ENCODE measurements around the gene CCDC149. TPM values are rescaled to one million over a fixed set of nuclear protein-coding genes. Genes with fewer than 3 reads are reported as not detected.

CCDC149 gene
- total RNA-seq, 1 experiment from 2014 or later = 8.9 TPM

DNA sequence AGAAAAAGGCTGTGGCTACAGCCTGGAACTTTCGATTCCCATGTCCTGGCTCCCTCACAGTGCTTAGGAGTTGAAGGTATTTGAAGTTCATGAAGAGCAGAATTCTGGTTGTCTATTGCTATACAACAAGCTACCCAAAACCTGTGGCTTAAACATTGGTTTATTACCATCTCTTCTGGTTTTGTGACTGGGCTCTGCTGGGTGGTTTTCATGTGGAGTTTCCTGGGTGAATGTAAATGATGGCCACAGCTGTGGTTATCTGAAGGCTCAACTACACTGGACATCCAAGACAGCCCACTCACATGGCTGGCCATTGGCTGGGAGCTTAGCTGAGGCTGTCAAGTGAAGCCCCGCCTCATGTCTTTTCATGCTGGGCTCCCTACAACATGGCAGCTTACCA, 7.2 kb upstream of the CCDC149 start:
- CTCF ChIA-PET = no interaction called here
- Mint-ChIP-seq H3K27ac (ENCODE audit: unreplicated experiment) (no peak overlapping the region), H3K4me1 (ENCODE audit: low read depth, unreplicated experiment) (no peaks in the 10 kb centered on the region), H3K27me3 (ENCODE audit: unreplicated experiment) (no peaks in the 10 kb centered on the region), H3K9me3 (ENCODE audit: low read depth, unreplicated experiment) (no peaks in the 10 kb centered on the region), H3K4me3 (ENCODE audit: low read depth, unreplicated experiment) (no peak overlapping the region), H3K36me3 (ENCODE audit: insufficient read depth, unreplicated experiment) (no peaks in the 10 kb centered on the region)
- no peak for TF ChIP-seq CTCF (IDR thresholded peaks at IDR 0.05; ENCODE audit: unreplicated experiment)
- BruUV-seq (replicated peaks) = no TSS peak
- intact Hi-C loops (cut with micrococcal nuclease; ENCODE audit: unreplicated experiment) = no loop called here
- no peak for DNase-seq

GRCh38 chr4:24917076-24917856, 4.4 kb upstream of the CCDC149 start:
- Mint-ChIP-seq H3K27me3 (ENCODE audit: unreplicated experiment) (no peaks in the 10 kb centered on the region), H3K4me3 (ENCODE audit: low read depth, unreplicated experiment) (no peak overlapping the region), H3K9me3 (ENCODE audit: low read depth, unreplicated experiment) (no peaks in the 10 kb centered on the region), H3K36me3 (ENCODE audit: insufficient read depth, unreplicated experiment) (peaks cover 11% of the 10 kb centered on the region), H3K4me1 (ENCODE audit: low read depth, unreplicated experiment) (no peaks in the 10 kb centered on the region), H3K27ac (ENCODE audit: unreplicated experiment) (no peak overlapping the region)
- CTCF ChIA-PET = no interaction called here
- no peak for TF ChIP-seq CTCF (IDR thresholded peaks at IDR 0.05; ENCODE audit: unreplicated experiment)
- intact Hi-C loops (cut with micrococcal nuclease; ENCODE audit: unreplicated experiment) = loop anchor here (10.0 kb wide), 2 partner anchors 62 to 432 kb away; no protein-coding TSS in a partner anchor
- DNase-seq = no peak
- BruUV-seq (replicated peaks) = no TSS peak

DNA sequence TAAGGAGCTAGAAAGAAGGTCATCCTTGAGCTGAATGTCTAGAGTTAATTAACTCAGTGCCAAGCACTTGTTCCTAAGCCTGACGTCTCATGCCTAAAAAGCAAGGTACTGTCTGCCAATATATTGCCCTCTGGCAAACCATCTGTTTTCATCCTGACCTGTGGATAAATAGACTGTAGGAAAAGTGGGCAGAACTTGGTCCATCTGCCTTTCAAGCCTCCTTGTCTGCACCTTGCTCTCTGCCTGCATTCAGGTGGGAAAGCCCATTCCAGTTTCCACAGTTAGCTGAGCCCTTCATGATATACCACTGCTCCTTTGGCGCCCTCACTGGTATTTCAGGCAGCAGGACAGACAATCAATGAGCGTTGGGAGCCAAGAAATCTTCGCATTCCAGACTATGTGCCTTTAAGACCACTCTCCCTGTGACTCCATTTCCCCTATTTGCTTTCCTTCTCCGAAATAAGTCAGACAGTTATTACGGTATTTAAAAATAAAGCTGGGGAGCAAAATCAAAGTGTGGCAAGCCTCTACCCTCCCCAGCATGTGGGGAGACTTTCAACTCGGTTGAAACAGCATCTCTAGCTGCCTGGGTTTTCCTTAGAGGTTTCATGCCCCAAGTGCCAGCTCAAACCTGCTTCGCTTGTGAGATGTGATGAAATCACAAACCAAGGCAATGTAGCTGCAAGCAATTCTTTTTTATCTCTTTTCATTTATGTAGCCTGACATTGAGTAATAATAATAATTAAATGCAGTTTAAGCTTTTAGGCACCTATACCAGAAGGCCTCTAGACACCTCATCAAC, 2.5 kb upstream of the CCDC149 start:
- Mint-ChIP-seq H3K27ac (ENCODE audit: unreplicated experiment) (no peak overlapping the region), H3K4me3 (ENCODE audit: low read depth, unreplicated experiment) (no peak overlapping the region), H3K9me3 (ENCODE audit: low read depth, unreplicated experiment) (no peaks in the 10 kb centered on the region), H3K36me3 (ENCODE audit: insufficient read depth, unreplicated experiment) (peaks cover 24% of the 10 kb centered on the region), H3K4me1 (ENCODE audit: low read depth, unreplicated experiment) (peaks cover 11% of the 10 kb centered on the region), H3K27me3 (ENCODE audit: unreplicated experiment) (no peaks in the 10 kb centered on the region)
- CTCF ChIA-PET = interaction anchor here (1.0 to 1.2 kb wide), 2 partner anchors 64 to 442 kb away, joined by 3 read pairs; no protein-coding TSS in a partner anchor
- BruUV-seq (replicated peaks) = no TSS peak
- TF ChIP-seq CTCF (IDR thresholded peaks at IDR 0.05; ENCODE audit: unreplicated experiment) = no peak
- intact Hi-C loops (cut with micrococcal nuclease; ENCODE audit: unreplicated experiment) = loop anchor here (10.0 kb wide), 2 partner anchors 61 to 431 kb away; no protein-coding TSS in a partner anchor
- peak; percentile 20 for DNase-seq

DNA sequence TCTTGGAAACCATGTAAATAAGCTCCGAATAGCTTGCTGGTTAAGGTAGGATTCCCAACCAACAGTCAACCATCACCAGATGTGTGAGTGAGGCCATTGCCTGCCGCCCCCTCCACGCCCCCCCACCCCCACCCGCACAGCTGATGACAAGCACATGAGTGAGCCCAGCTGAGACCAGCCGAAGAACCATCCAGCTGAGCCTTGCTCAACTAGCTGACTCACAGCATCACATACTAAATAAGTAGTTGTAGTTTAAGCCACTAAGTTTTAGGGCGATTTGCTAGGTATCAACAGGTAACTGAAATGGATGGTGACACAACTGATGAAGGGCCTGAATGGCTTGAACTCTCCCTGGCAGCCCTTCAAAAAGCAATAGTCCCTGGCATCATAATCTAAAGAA, 1.6 kb upstream of the CCDC149 start:
- Mint-ChIP-seq H3K4me3 (ENCODE audit: low read depth, unreplicated experiment) (no peak overlapping the region), H3K27me3 (ENCODE audit: unreplicated experiment) (no peaks in the 10 kb centered on the region), H3K4me1 (ENCODE audit: low read depth, unreplicated experiment) (peaks cover 11% of the 10 kb centered on the region), H3K9me3 (ENCODE audit: low read depth, unreplicated experiment) (peaks cover 6% of the 10 kb centered on the region), H3K36me3 (ENCODE audit: insufficient read depth, unreplicated experiment) (peaks cover 33% of the 10 kb centered on the region), H3K27ac (ENCODE audit: unreplicated experiment) (no peak overlapping the region)
- TF ChIP-seq CTCF (IDR thresholded peaks at IDR 0.05; ENCODE audit: unreplicated experiment) = no peak
- DNase-seq = no peak
- CTCF ChIA-PET = interaction anchor here (0.7 kb wide), 1 partner anchor 45 kb away, joined by 5 read pairs; no protein-coding TSS in a partner anchor
- intact Hi-C loops (cut with micrococcal nuclease; ENCODE audit: unreplicated experiment) = loop anchor here (10.0 kb wide), 2 partner anchors 60 to 430 kb away; no protein-coding TSS in a partner anchor
- BruUV-seq (replicated peaks) = no TSS peak

Data from Calu3 (cell line).